GM12801 (cell line): ENCODE results near the gene DUSP3.

ENCODE experiments used
- CTCF ChIP-seq: IDR thresholded peaks from one replicate; pipeline ENCODE4 v1.5.1; 2011; ENCODE audit warnings: control low read depth; ENCODE audit not compliant: insufficient read length; ENCODE audit errors: extremely low read depth

The DUSP3 gene

DNA sequence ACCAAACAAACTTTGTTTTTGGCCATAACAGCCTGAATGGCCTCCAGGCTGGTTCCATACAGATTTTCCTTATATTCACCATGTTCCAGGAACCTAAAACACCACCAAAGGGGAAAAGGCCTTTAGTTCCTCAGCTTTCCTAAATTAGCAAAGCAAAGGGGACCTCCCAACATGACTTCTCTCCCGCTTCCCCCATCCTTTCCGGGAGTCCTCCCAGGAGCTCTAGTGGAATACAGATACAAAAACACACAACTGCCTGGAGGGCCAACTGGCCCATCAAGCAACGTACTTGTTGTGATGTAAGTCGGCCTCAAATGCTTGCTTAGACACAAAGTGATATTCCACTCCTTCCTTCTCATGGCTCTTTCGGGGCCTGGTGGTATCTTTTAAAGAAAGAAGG is 32.0 kb upstream of the DUSP3 start:
- TF ChIP-seq CTCF = no peak

GRCh38 chr17:43810226-43810715 is 31.5 kb upstream of the DUSP3 start:
- no peak for TF ChIP-seq CTCF

DNA sequence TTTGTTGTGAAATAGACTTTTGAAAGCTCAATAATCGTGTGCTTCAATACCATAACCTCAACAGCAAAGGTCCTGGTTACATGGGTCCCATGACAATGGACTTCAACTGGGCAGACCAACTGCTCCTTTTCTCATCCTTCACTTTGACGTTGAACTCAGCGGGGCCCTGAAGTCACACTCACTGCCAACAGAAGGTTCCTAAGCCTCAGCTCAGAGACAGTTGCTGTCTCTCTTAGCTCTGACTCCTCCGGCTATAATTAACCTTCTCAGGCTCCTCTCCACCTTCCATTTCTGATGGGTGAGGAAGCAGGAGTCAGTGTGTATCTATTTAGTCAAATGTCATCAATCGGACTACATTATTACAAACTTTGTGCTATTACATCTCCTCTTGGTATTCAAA is 30.3 kb upstream of the DUSP3 start:
- no peak for TF ChIP-seq CTCF

DNA sequence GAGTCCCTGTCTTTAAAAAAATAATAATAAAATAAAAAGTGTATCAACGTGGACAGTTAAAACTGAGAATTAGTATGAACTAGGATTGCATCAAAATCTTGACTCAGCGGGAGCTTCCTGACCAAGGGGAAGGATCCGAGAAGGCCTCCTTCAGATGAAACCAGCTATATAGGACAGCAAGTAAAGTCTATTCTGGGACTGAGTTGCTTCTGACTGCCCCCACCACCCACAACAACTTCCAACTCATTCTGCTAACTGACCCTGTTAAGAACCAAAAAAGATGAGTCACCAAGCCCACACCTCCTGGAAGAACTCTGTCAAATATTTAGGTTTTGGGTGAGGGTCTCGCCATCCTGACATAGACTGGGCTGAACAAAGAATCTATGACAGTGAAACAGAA is 29.3 kb upstream of the DUSP3 start:
- TF ChIP-seq CTCF = no peak

GRCh38 chr17:43805117-43805516 is 26.3 kb upstream of the DUSP3 start:
- no peak for TF ChIP-seq CTCF

DNA sequence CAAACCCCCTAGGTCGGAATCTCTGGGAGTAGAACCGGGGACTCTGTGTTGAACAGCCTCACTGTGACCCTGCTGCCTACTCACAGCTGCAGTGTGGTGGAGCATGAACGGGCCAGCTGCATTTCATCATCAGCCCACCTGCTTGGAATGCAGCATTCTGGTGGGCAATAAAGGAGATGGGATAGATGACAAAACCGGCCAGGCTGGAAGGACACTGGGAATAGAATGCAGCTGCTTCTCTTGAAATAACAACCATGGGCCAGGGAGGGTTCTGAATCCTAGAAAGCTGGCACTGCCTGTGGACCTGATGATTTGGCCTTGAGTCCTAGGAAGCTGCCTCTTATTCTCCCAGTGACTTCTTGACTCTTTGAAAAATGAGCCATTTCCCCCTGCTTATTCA is 25.0 kb upstream of the DUSP3 start:
- TF ChIP-seq CTCF = no peak

GRCh38 chr17:43801844-43802243 is 23.1 kb upstream of the DUSP3 start:
- no peak for TF ChIP-seq CTCF

DNA sequence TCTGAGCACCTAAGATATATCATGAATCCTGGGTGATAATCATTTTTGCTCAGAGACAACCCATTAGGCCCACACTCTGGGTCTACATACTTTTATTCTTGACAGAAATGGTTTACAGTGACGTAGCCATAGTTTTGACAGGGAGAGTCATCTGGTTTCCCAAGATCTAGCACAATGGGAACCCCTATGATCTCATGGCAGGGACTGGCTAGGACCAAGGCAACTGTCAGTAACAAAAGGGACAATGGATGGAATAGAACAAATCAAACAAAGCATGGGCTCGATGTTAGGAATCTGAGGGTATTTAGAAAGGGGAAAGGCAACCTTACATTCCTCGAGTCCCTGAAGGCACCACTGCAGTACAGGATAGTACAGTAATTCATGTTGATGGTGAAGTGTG is 22.0 kb upstream of the DUSP3 start:
- TF ChIP-seq CTCF = no peak
